HCT116 (cell line): ENCODE data around the gene THOC6. TPM values are rescaled to one million over a fixed set of nuclear protein-coding genes. Genes with fewer than 3 reads are reported as not detected.

Experiments
- ATAC-seq: fragments of 200-7000 bp; cut with Tn5 transposase; 2 replicates; pipeline ENCODE4 v1.9.1; 2020; ENCODE audit warnings: mild to moderate bottlenecking, moderate library complexity
- BruUV-seq: library from RNA; stranded (reverse); fragments of 400-500 nt; replicated peaks from 2 replicates; lab custom pipeline; 2021; lab: Mats Ljungman, UMichigan
- CTCF ChIA-PET: fragments of 300-600 bp; sonication (Branson Sonifier 250); formaldehyde crosslinking; loops from one replicate; lab custom pipeline; 2021; ENCODE audit warnings: antibody characterized with exemption; lab: Charles Lee
- POLR2A ChIA-PET: fragments of 300-600, 350-600 bp; sonication (Branson Sonifier 250); formaldehyde crosslinking; loops from one replicate; lab custom pipeline; 2021; ENCODE audit warnings: antibody characterized with exemption; lab: Charles Lee
- RAD21 ChIA-PET, 2 experiments: fragments of 300-600 bp; sonication (Branson Sonifier 250); formaldehyde crosslinking; loops; one replicate each; lab custom pipeline; 2023; ENCODE audit warnings: low total read pairs in 2 of 2; ENCODE audit not compliant: uncharacterized antibody in 2 of 2, unreplicated experiment in 2 of 2, low non-redundant PET in 1 of 2; lab: Charles Lee
- DNase-seq: peaks from one replicate; pipeline ENCODE4 v3.0.0-alpha.2; 2010; ENCODE audit warnings: low read depth, low spot score
- H2AFZ ChIP-seq: fragments of 200-600 bp; shearing (Covaris generic), sonication (generic); 2 replicates; pipeline ENCODE4 v1.6.1; 2017; ENCODE audit warnings: low read depth, mixed run types, mixed read lengths, antibody characterized with exemption, low read length; ENCODE audit not compliant: poor library complexity, severe bottlenecking
- H3K27ac ChIP-seq: 2 replicates; pipeline ENCODE4 v1.5.1; 2012; ENCODE audit warnings: low read depth, low read length
- H3K27me3 ChIP-seq: fragments of 200-600 bp; sonication (generic); 2 replicates; pipeline ENCODE4 v1.6.1; 2016; ENCODE audit warnings: mixed run types, low read length, mixed read lengths; ENCODE audit not compliant: insufficient read depth
- H3K36me3 ChIP-seq, 2 experiments: fragments of 200-500 bp in 1 of 2; fragments of 200-600 bp in 1 of 2; sonication (Bioruptor generic) in 1 of 2; sonication (generic) in 1 of 2; 2 replicates each; pipeline versions ENCODE4 v1.5.1 to v1.6.1; 2014 to 2016; ENCODE audit warnings: low read length in 2 of 2, inconsistent platforms in 1 of 2, mixed read lengths in 1 of 2, mixed run types in 1 of 2; ENCODE audit not compliant: insufficient read depth in 2 of 2, control insufficient read depth in 1 of 2
- H3K4me1 ChIP-seq, 2 experiments: fragments of 200-600 bp in 1 of 2; sonication (generic) in 1 of 2; 2 replicates each; pipeline versions ENCODE4 v1.5.1 to v1.6.1; 2012 to 2017; ENCODE audit warnings: low read length in 2 of 2, inconsistent platforms in 1 of 2, mild to moderate bottlenecking in 1 of 2, mixed read lengths in 1 of 2, mixed run types in 1 of 2, moderate library complexity in 1 of 2; ENCODE audit not compliant: insufficient read depth in 2 of 2, control insufficient read depth in 1 of 2
- H3K4me2 ChIP-seq: fragments of 200-600 bp; sonication (generic); 2 replicates; pipeline ENCODE4 v1.6.1; 2017; ENCODE audit warnings: mixed run types, low read length, mixed read lengths
- H3K4me3 ChIP-seq, 2 experiments: fragments of 200-600 bp in 1 of 2; sonication (generic) in 1 of 2; replicated peaks in 1 of 2; 2 replicates each; pipeline ENCODE4 v1.5.1; 2011 to 2016; ENCODE audit warnings: low read length in 2 of 2, control low read depth in 1 of 2, low read depth in 1 of 2, mild to moderate bottlenecking in 1 of 2, mixed read lengths in 1 of 2, mixed run types in 1 of 2
- H3K79me2 ChIP-seq: fragments of 200-600 bp; sonication (generic); 2 replicates; pipeline ENCODE4 v1.6.1; 2017; ENCODE audit warnings: mild to moderate bottlenecking, mixed run types, low read length, moderate library complexity, mixed read lengths; ENCODE audit not compliant: insufficient read depth
- H3K9ac ChIP-seq: fragments of 200-600 bp; sonication (generic); 2 replicates; pipeline ENCODE4 v1.6.1; 2016; ENCODE audit warnings: low read length, mixed read lengths
- H3K9me2 ChIP-seq: fragments of 200-600 bp; sonication (generic), shearing (Covaris generic); 2 replicates; pipeline ENCODE4 v1.6.1; 2017; ENCODE audit warnings: mixed run types, mild to moderate bottlenecking, moderate library complexity; ENCODE audit not compliant: insufficient read depth
- H3K9me3 ChIP-seq, 2 experiments: fragments of 200-500 bp in 1 of 2; fragments of 200-600 bp in 1 of 2; sonication (Bioruptor generic) in 1 of 2; sonication (generic) in 1 of 2; 2 replicates each; pipeline ENCODE4 v1.6.1; 2014 to 2017; ENCODE audit warnings: low read length in 2 of 2, mixed read lengths in 2 of 2, inconsistent platforms in 1 of 2, low read depth in 1 of 2, mild to moderate bottlenecking in 1 of 2, mixed run types in 1 of 2, moderate library complexity in 1 of 2; ENCODE audit not compliant: control insufficient read depth in 1 of 2, insufficient read depth in 1 of 2
- H4K20me1 ChIP-seq: fragments of 200-600 bp; sonication (generic), shearing (Covaris generic); 2 replicates; pipeline ENCODE4 v1.6.1; 2017; ENCODE audit warnings: mixed run types, mild to moderate bottlenecking, moderate library complexity; ENCODE audit not compliant: insufficient read depth
- CEBPB ChIP-seq: IDR thresholded peaks from 2 replicates; pipeline ENCODE4 v1.6.1; 2012; ENCODE audit warnings: low read depth
- EZH2 ChIP-seq: fragments of 200-600 bp; sonication (generic); IDR thresholded peaks from 2 replicates; pipeline ENCODE4 v1.6.1; 2017; ENCODE audit warnings: antibody characterized with exemption, mixed run types
- POLR2AphosphoS5 ChIP-seq: IDR thresholded peaks from 2 replicates; pipeline ENCODE4 v1.6.1; 2011; ENCODE audit warnings: mild to moderate bottlenecking, low read depth, low read length, moderate library complexity
- SIN3A ChIP-seq: IDR thresholded peaks from 2 replicates; pipeline ENCODE4 v1.6.1; 2012; ENCODE audit warnings: low read depth
- SP1 ChIP-seq: IDR thresholded peaks from 2 replicates; pipeline ENCODE4 v1.6.1; 2012; ENCODE audit warnings: low read depth
- TCF7L2 ChIP-seq: IDR thresholded peaks from 2 replicates; pipeline ENCODE4 v1.7.0; 2011; ENCODE audit warnings: borderline replicate concordance, inconsistent platforms; ENCODE audit not compliant: insufficient read depth, insufficient read length; ENCODE audit errors: extremely low read depth
- intact Hi-C: fragments of 100-400 bp; cut with micrococcal nuclease; formaldehyde crosslinking; loops from 2 replicates; pipeline ENCODE4 v1.10.0; 2022
- total RNA-seq: library from RNA; stranded (reverse); gene quantifications from one replicate; pipeline ENCODE4 v1.2.1, GENCODE V29; 2021; ENCODE audit not compliant: unreplicated experiment
- TF ChIP-seq, protein P1 (sequence below), 3 experiments: fragments of 200-600 bp in 1 of 3; sonication (generic) in 1 of 3; IDR thresholded peaks in 2 of 3; conservative IDR thresholded peaks in 1 of 3; 2 replicates each; pipeline ENCODE4 v1.5.1; 2012 to 2017; ENCODE audit warnings: low read depth in 2 of 3, low read length in 2 of 3, antibody characterized with exemption in 1 of 3, borderline replicate concordance in 1 of 3, control low read depth in 1 of 3, mild to moderate bottlenecking in 1 of 3, mixed read lengths in 1 of 3, mixed run types in 1 of 3, moderate library complexity in 1 of 3; ENCODE audit not compliant: insufficient read depth in 1 of 3

THOC6 gene
- total RNA-seq, 1 experiment from 2014 or later, result 62.9 TPM

DNA sequence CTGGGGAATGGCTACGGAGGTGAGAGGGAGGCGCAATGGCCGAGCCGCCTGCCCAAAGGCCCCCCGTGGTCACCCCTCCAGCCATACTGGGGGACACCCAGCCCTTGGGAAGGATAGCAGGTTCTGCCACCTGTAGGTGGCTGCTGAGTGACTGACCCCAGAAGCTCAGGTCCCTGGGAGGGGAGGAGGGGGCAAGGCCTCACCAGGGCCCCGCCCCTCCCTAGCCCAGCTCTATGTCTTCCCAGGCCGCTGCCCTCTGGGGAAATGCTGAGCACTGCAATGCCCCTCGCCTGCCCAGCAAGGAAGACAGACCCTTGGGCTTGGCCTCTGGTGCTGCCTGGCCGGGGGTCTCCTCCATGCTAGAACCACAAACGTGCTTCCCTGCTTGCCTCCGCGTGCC lies 22.5 kb upstream of the THOC6 start:
- Histone ChIP-seq H3K27ac (no peak overlapping the region), H3K4me2 (no peak overlapping the region), H4K20me1 (no peaks in the 10 kb centered on the region), H3K36me3 (no peaks in the 10 kb centered on the region), H3K9ac (no peak overlapping the region), H3K27me3 (no peaks in the 10 kb centered on the region), H3K9me2 (no peaks in the 10 kb centered on the region), H3K79me2 (no peaks in the 10 kb centered on the region), H3K9me3 (no peaks in the 10 kb centered on the region), H3K4me3 (no peak overlapping the region), H3K4me1 (peaks cover 8 to 22% of the 10 kb centered on the region in 2 experiments; a peak in 3 of 4 replicates), H2AFZ (no peak overlapping the region)
- BruUV-seq, result no TSS peak
- POLR2A ChIA-PET, result interaction anchor here (11.4 kb wide), 1 partner anchor 20 kb away, joined by 188 read pairs; the partner anchor contains the start of genes CLDN6, HCFC1R1, THOC6 and TNFRSF12A
- intact Hi-C loops, result no loop called here
- RAD21 ChIA-PET, result no interaction called here
- CTCF ChIA-PET, result interaction anchor here (1.3 kb wide), 1 partner anchor 26 kb away, joined by 6 read pairs; no protein-coding TSS in a partner anchor
- DNase-seq, result no peak
- no peak for ATAC-seq
- TF ChIP-seq TCF7L2, result no peak
- TF ChIP-seq CEBPB, result no peak
- TF ChIP-seq, protein P1, sequence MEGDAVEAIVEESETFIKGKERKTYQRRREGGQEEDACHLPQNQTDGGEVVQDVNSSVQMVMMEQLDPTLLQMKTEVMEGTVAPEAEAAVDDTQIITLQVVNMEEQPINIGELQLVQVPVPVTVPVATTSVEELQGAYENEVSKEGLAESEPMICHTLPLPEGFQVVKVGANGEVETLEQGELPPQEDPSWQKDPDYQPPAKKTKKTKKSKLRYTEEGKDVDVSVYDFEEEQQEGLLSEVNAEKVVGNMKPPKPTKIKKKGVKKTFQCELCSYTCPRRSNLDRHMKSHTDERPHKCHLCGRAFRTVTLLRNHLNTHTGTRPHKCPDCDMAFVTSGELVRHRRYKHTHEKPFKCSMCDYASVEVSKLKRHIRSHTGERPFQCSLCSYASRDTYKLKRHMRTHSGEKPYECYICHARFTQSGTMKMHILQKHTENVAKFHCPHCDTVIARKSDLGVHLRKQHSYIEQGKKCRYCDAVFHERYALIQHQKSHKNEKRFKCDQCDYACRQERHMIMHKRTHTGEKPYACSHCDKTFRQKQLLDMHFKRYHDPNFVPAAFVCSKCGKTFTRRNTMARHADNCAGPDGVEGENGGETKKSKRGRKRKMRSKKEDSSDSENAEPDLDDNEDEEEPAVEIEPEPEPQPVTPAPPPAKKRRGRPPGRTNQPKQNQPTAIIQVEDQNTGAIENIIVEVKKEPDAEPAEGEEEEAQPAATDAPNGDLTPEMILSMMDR (IDR thresholded peaks at IDR 0.05 in 2 of 3, conservative IDR thresholded peaks at IDR 0.05 in 1 of 3; ENCODE audit: borderline replicate concordance in 1 of 3, insufficient read depth in 1 of 3, low read depth in 2 of 3, low read length in 2 of 3), result no peak
- TF ChIP-seq SP1, result no peak
- TF ChIP-seq POLR2AphosphoS5, result no peak
- no peak for TF ChIP-seq EZH2
- TF ChIP-seq SIN3A, result no peak
